ENCODE measurements around the gene LGR6.
"Not testable (repeated sequence)": the region's sequence is repeated elsewhere in the genome, so short reads cannot be mapped to it uniquely, and the experiment has no call there.

Gene LGR6

GRCh38 chr1:202235856-202236837, 42.5 kb downstream of the LGR6 start:
- H3K27me3 ChIP-seq (ENCODE audit: control insufficient read depth, insufficient read depth, low read length) = no peaks in the 10 kb centered on the region
- TF ChIP-seq, protein P1, sequence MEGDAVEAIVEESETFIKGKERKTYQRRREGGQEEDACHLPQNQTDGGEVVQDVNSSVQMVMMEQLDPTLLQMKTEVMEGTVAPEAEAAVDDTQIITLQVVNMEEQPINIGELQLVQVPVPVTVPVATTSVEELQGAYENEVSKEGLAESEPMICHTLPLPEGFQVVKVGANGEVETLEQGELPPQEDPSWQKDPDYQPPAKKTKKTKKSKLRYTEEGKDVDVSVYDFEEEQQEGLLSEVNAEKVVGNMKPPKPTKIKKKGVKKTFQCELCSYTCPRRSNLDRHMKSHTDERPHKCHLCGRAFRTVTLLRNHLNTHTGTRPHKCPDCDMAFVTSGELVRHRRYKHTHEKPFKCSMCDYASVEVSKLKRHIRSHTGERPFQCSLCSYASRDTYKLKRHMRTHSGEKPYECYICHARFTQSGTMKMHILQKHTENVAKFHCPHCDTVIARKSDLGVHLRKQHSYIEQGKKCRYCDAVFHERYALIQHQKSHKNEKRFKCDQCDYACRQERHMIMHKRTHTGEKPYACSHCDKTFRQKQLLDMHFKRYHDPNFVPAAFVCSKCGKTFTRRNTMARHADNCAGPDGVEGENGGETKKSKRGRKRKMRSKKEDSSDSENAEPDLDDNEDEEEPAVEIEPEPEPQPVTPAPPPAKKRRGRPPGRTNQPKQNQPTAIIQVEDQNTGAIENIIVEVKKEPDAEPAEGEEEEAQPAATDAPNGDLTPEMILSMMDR (IDR thresholded peaks at IDR 0.05) = peak; percentile 75
- H3K27ac ChIP-seq = no peak overlapping the region
- H3K4me3 ChIP-seq (ENCODE audit: low read depth, low read length) = no peak overlapping the region
- no peaks in the 10 kb centered on the region for H3K4me1 ChIP-seq
- H3K9me3 ChIP-seq (ENCODE audit: control insufficient read depth, low read length) = no peaks in the 10 kb centered on the region
- no peaks in the 10 kb centered on the region for H3K79me2 ChIP-seq
- H3K9ac ChIP-seq = no peak overlapping the region
- H2AFZ ChIP-seq = no peak overlapping the region
- H3K4me2 ChIP-seq (ENCODE audit: low read length) = no peak overlapping the region
- no peaks in the 10 kb centered on the region for H3K36me3 ChIP-seq (ENCODE audit: control insufficient read depth, insufficient read depth, low read length)

DNA sequence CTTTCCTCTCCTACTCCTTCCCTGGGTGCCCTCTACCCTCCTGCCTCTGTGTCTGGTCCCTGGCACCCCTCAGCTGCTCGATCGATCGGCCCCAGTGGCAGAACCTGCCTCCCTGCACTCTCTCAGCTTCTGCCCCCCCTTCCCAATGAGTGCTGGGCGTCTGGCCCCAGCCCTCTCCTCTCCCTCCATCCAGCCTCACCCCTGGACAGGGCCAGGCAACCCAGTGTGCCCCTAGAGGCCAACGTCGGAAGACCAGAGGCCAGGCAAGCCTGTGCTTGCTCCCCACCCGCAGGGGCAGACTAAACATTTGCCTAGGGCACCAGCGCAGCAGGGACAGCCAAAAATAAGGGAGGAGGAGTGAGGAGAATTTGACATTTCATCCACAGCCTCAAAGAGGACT, 43.5 kb downstream of the LGR6 start:
- Histone ChIP-seq H3K27ac (no peak overlapping the region), H2AFZ (no peak overlapping the region), H3K9ac (no peak overlapping the region), H3K9me3 (ENCODE audit: control insufficient read depth, low read length) (no peaks in the 10 kb centered on the region), H3K79me2 (no peaks in the 10 kb centered on the region), H3K36me3 (ENCODE audit: control insufficient read depth, insufficient read depth, low read length) (no peaks in the 10 kb centered on the region), H3K27me3 (ENCODE audit: control insufficient read depth, insufficient read depth, low read length) (no peaks in the 10 kb centered on the region), H3K4me3 (ENCODE audit: low read depth, low read length) (no peak overlapping the region), H3K4me1 (no peaks in the 10 kb centered on the region), H3K4me2 (ENCODE audit: low read length) (no peak overlapping the region)
- TF ChIP-seq, protein P1 (IDR thresholded peaks at IDR 0.05) = peak; percentile 18

GRCh38 chr1:202238914-202239313, 45.3 kb downstream of the LGR6 start:
- no peak overlapping the region for H3K27ac ChIP-seq
- H3K9me3 ChIP-seq (ENCODE audit: control insufficient read depth, low read length) = no peaks in the 10 kb centered on the region
- TF ChIP-seq, protein P1 (IDR thresholded peaks at IDR 0.05) = no peak

GRCh38 chr1:202240226-202240625, 46.6 kb downstream of the LGR6 start:
- not testable (repeated sequence) for H3K9me3 ChIP-seq (ENCODE audit: control insufficient read depth, low read length); H3K79me2 ChIP-seq; H3K4me3 ChIP-seq (ENCODE audit: low read depth, low read length); H3K4me2 ChIP-seq (ENCODE audit: low read length); H3K27ac ChIP-seq; H3K4me1 ChIP-seq; H3K36me3 ChIP-seq (ENCODE audit: control insufficient read depth, insufficient read depth, low read length); H3K9ac ChIP-seq; H3K27me3 ChIP-seq (ENCODE audit: control insufficient read depth, insufficient read depth, low read length); H2AFZ ChIP-seq

More at GRCh38 chr1:202238914-202239313, 45.3 kb downstream of the LGR6 start:
- H3K4me3 ChIP-seq (ENCODE audit: low read depth, low read length) = no peak overlapping the region
- no peak overlapping the region for H3K4me2 ChIP-seq (ENCODE audit: low read length)
- H2AFZ ChIP-seq = no peak overlapping the region
- H3K4me1 ChIP-seq = no peaks in the 10 kb centered on the region
- H3K9ac ChIP-seq = no peak overlapping the region
- H3K79me2 ChIP-seq = no peaks in the 10 kb centered on the region
- H3K36me3 ChIP-seq (ENCODE audit: control insufficient read depth, insufficient read depth, low read length) = no peaks in the 10 kb centered on the region
- H3K27me3 ChIP-seq (ENCODE audit: control insufficient read depth, insufficient read depth, low read length) = no peaks in the 10 kb centered on the region

DNA sequence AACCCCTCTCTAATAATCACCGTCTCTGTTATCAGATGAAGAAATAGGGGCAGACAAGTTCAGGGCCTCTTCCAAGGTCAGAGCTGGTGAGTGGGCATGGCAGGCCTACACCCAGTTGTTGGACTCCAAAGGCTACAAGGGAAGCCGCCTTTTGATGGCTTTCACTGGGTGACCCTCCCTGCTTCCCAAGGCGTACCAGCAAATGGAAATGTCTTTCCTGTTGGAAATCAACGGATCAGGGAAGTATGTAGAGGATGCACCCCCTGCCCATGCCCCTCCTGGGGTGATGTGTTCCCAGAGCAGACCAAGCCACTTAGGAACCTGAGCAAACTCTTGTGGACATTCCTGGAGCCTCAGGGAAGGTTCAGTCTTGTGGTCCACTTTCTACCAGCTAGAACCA, 47.4 kb downstream of the LGR6 start:
- H2AFZ ChIP-seq = no peak overlapping the region
- H3K36me3 ChIP-seq (ENCODE audit: control insufficient read depth, insufficient read depth, low read length) = no peaks in the 10 kb centered on the region
- no peak overlapping the region for H3K9ac ChIP-seq
- no peaks in the 10 kb centered on the region for H3K9me3 ChIP-seq (ENCODE audit: control insufficient read depth, low read length)
- no peak overlapping the region for H3K4me3 ChIP-seq (ENCODE audit: low read depth, low read length)
- no peak overlapping the region for H3K4me2 ChIP-seq (ENCODE audit: low read length)
- TF ChIP-seq, protein P1 (IDR thresholded peaks at IDR 0.05) = no peak
- no peak overlapping the region for H3K27ac ChIP-seq
- no peaks in the 10 kb centered on the region for H3K27me3 ChIP-seq (ENCODE audit: control insufficient read depth, insufficient read depth, low read length)
- H3K79me2 ChIP-seq = no peaks in the 10 kb centered on the region
- no peaks in the 10 kb centered on the region for H3K4me1 ChIP-seq
